Esophagus (tissue), 2 donors: ENCODE measurements around the gene RRM1. TPM values are rescaled to one million over a fixed set of nuclear protein-coding genes. Genes with fewer than 3 reads are reported as not detected.
"Not testable (repeated sequence)": the region's sequence is repeated elsewhere in the genome, so short reads cannot be mapped to it uniquely, and the experiment has no call there.

Experiments
- H3K27ac ChIP-seq, 2 donors: one replicate each; pipeline ENCODE4 v1.5.1; 2013; ENCODE audit warnings: low read depth in 2 of 2, mild to moderate bottlenecking in 2 of 2, inconsistent platforms in 1 of 2, low read length in 1 of 2, moderate library complexity in 1 of 2
- H3K27me3 ChIP-seq, 2 donors: one replicate each; pipeline ENCODE4 v1.6.1; 2013; ENCODE audit warnings: low read length in 2 of 2, control low read depth in 1 of 2, mild to moderate bottlenecking in 1 of 2; ENCODE audit not compliant: insufficient read depth in 2 of 2, control insufficient read depth in 1 of 2
- H3K36me3 ChIP-seq, 2 donors: one replicate each; pipeline ENCODE4 v1.6.1; 2013; ENCODE audit warnings: low read length in 1 of 2; ENCODE audit not compliant: control insufficient read depth in 2 of 2, insufficient read depth in 2 of 2
- H3K4me1 ChIP-seq, 2 donors: one replicate each; pipeline ENCODE4 v1.6.1; 2013; ENCODE audit warnings: low read length in 1 of 2; ENCODE audit not compliant: control insufficient read depth in 2 of 2, insufficient read depth in 2 of 2
- H3K4me3 ChIP-seq, 2 donors: one replicate each; pipeline ENCODE4 v1.5.1; 2013; ENCODE audit warnings: low read length in 2 of 2, mild to moderate bottlenecking in 2 of 2, low read depth in 1 of 2, moderate library complexity in 1 of 2
- H3K9me3 ChIP-seq, 2 donors: one replicate each; pipeline ENCODE4 v1.6.1; 2013; ENCODE audit warnings: mild to moderate bottlenecking in 2 of 2, low read depth in 1 of 2, low read length in 1 of 2, moderate library complexity in 1 of 2; ENCODE audit not compliant: control insufficient read depth in 2 of 2, insufficient read depth in 1 of 2
- whole genome bisulfite sequencing, 2 donors: extraction: QIAGEN DNeasy Blood & Tissue Kit; methylation state at CpG; one replicate each; pipeline ENCODE4 v1.1.7; 2013; 5-methylcytosine and 5-hydroxymethylcytosine counted together
- polyA plus RNA-seq, 2 donors: library from polyadenylated mRNA; stranded (reverse); fragments of 200-250 nt; gene quantifications; one replicate each; pipeline ENCODE4 v1.2.3, GENCODE V29; 2013
- donor health status: healthy with polysubstance abuse.
- donor health status: Bipolar disorder and iron deficiency.

The RRM1 gene
- polyA plus RNA-seq, 2 donors = 9.2 to 33.5 TPM

- H3K4me1 ChIP-seq = no peaks in the 10 kb centered on the region
- no peak overlapping the region for H3K27ac ChIP-seq
- H3K36me3 ChIP-seq = no peaks in the 10 kb centered on the region
These were observed 23.5 kb downstream of the RRM1 start for GRCh38 chr11:4118107-4118506.

GRCh38 chr11:4123218-4123617 lies 28.6 kb downstream of the RRM1 start:
- peaks cover 3 to 10% of the 10 kb centered on the region in 2 donors for H3K36me3 ChIP-seq

More at GRCh38 chr11:4118107-4118506, 23.5 kb downstream of the RRM1 start:
- WGBS, 2 donors = 84 to 89% methylated on average over 3 of the region's 3 CpGs
- H3K27me3 ChIP-seq = no peaks in the 10 kb centered on the region
- H3K4me3 ChIP-seq = no peak overlapping the region
- no peaks in the 10 kb centered on the region for H3K9me3 ChIP-seq

GRCh38 chr11:4125141-4125540 lies 30.5 kb downstream of the RRM1 start:
- Histone ChIP-seq H3K36me3 (peaks cover 3 to 10% of the 10 kb centered on the region in 2 donors), H3K4me1 (no peaks in the 10 kb centered on the region), H3K4me3 (no peak overlapping the region), H3K9me3 (no peaks in the 10 kb centered on the region), H3K27ac (no peak overlapping the region), H3K27me3 (no peaks in the 10 kb centered on the region)
- WGBS, 2 donors = 91 to 94% methylated on average over 6 of the region's 6 CpGs

More at GRCh38 chr11:4123218-4123617, 28.6 kb downstream of the RRM1 start:
- Histone ChIP-seq H3K9me3 (no peaks in the 10 kb centered on the region), H3K27me3 (no peaks in the 10 kb centered on the region), H3K4me1 (no peaks in the 10 kb centered on the region), H3K27ac (no peak overlapping the region), H3K4me3 (no peak overlapping the region)
- WGBS, 2 donors = 96 to 99% methylated on average over 4 of the region's 4 CpGs

GRCh38 chr11:4127357-4127756 lies 32.8 kb downstream of the RRM1 start:
- Histone ChIP-seq H3K27me3 (no peaks in the 10 kb centered on the region), H3K27ac (no peak overlapping the region), H3K9me3 (no peaks in the 10 kb centered on the region), H3K36me3 (peaks cover 3 to 12% of the 10 kb centered on the region in 2 donors), H3K4me3 (no peak overlapping the region), H3K4me1 (no peaks in the 10 kb centered on the region)
- whole genome bisulfite sequencing, 2 donors = 83 to 90% methylated on average over 1 of the region's 1 CpG

- WGBS, 2 donors = 68% methylated on average over 4 of the region's 4 CpGs
- H3K36me3 ChIP-seq, H3K4me1 ChIP-seq, H3K4me3 ChIP-seq, H3K27me3 ChIP-seq, H3K9me3 ChIP-seq, H3K27ac ChIP-seq: not testable (repeated sequence)
These were observed 35.6 kb downstream of the RRM1 start for GRCh38 chr11:4130219-4130618.

GRCh38 chr11:4134806-4135205 lies 40.2 kb downstream of the RRM1 start:
- Histone ChIP-seq H3K4me3 (no peak overlapping the region), H3K36me3 (peaks cover 0 to 2% of the 10 kb centered on the region in 2 donors), H3K27me3 (no peaks in the 10 kb centered on the region), H3K4me1 (no peaks in the 10 kb centered on the region), H3K27ac (no peak overlapping the region), H3K9me3 (no peaks in the 10 kb centered on the region)

- H3K4me1 ChIP-seq = no peaks in the 10 kb centered on the region
- no peaks in the 10 kb centered on the region for H3K27me3 ChIP-seq
- no peaks in the 10 kb centered on the region for H3K9me3 ChIP-seq
- H3K36me3 ChIP-seq = peaks cover 0 to 2% of the 10 kb centered on the region in 2 donors
- H3K4me3 ChIP-seq = no peak overlapping the region
- no peak overlapping the region for H3K27ac ChIP-seq
- 84 to 93% methylated on average over 1 of the region's 1 CpG for WGBS, 2 donors
These were observed 43.9 kb downstream of the RRM1 start for GRCh38 chr11:4138497-4138896.

GRCh38 chr11:4140067-4140636 lies 45.6 kb downstream of the RRM1 start:
- WGBS, 2 donors = 96 to 98% methylated on average over 2 of the region's 2 CpGs
- Histone ChIP-seq H3K4me3 (no peak overlapping the region), H3K36me3 (peaks cover 0 to 2% of the 10 kb centered on the region in 2 donors)

GRCh38 chr11:4146070-4146771 lies 51.6 kb downstream of the RRM1 start:
- Histone ChIP-seq H3K4me3 (no peak overlapping the region), H3K27ac (no peak overlapping the region), H3K36me3 (no peaks in the 10 kb centered on the region), H3K27me3 (no peaks in the 10 kb centered on the region), H3K4me1 (no peaks in the 10 kb centered on the region), H3K9me3 (no peaks in the 10 kb centered on the region)
- WGBS, 2 donors = 77 to 78% methylated on average over 7 of the region's 7 CpGs

More at GRCh38 chr11:4140067-4140636, 45.6 kb downstream of the RRM1 start:
- no peaks in the 10 kb centered on the region for H3K9me3 ChIP-seq
- H3K4me1 ChIP-seq = no peaks in the 10 kb centered on the region
- no peaks in the 10 kb centered on the region for H3K27me3 ChIP-seq
- no peak overlapping the region for H3K27ac ChIP-seq

- Histone ChIP-seq H3K4me3 (no peak overlapping the region), H3K4me1 (no peaks in the 10 kb centered on the region), H3K9me3 (no peaks in the 10 kb centered on the region), H3K27ac (no peak overlapping the region), H3K36me3 (no peaks in the 10 kb centered on the region), H3K27me3 (no peaks in the 10 kb centered on the region)
- WGBS, 2 donors = 91 to 92% methylated on average over 7 of the region's 7 CpGs
These were observed 52.1 kb downstream of the RRM1 start for GRCh38 chr11:4146772-4147098.
